Measurements from ENCODE around the gene ESR2. TPM values are rescaled to one million over a fixed set of nuclear protein-coding genes. Genes with fewer than 3 reads are reported as not detected.
"Not testable (repeated sequence)": the region's sequence is repeated elsewhere in the genome, so short reads cannot be mapped to it uniquely, and the experiment has no call there.

The ESR2 gene
- total RNA-seq, 2 donors from 2014 or later, result not detected

DNA sequence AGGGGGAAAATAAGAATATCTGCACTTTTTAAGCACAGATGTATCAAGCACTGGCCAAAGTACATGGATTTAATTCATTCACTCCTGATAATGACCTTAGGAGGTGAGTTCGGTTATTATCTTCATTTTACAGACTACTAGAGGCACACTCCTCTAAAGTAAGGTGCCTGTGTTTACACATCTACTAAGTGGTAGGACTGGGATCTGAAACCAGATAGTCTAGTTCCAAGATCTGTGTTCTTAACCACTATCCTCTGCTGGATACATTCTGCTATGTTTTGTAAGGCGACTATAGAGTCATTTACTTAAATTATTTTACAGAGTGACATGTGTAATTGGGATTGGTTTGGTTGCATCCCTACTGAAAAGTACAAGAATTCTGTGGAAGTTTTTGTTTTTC is 175.3 kb downstream of the ESR2 start:
- Histone ChIP-seq H3K36me3 (replicated peaks in 1 of 2; ENCODE audit: insufficient read depth in 1 of 2, low read depth in 2 of 2) (peaks cover 0 to 12% of the 10 kb centered on the region in 2 donors), H3K27me3 (no peaks in the 10 kb centered on the region), H3K27ac (peak overlapping the region in 3 of 4 donors; percentile 9 to 74 (median 69)), H3K4me1 (peaks cover 45% of the 10 kb centered on the region), H3K9me3 (no peaks in the 10 kb centered on the region), H3K4me3 (no peak overlapping the region)
- WGBS, 2 donors, result 63 to 66% methylated on average over 2 of the region's 2 CpGs
- intact Hi-C loops (cut with DNase I), result no loop called here
- ATAC-seq (no peak), DNase-seq (no peak)
- TF ChIP-seq POLR2A (IDR thresholded peaks at IDR 0.05), result no peak
- TF ChIP-seq, protein P1, sequence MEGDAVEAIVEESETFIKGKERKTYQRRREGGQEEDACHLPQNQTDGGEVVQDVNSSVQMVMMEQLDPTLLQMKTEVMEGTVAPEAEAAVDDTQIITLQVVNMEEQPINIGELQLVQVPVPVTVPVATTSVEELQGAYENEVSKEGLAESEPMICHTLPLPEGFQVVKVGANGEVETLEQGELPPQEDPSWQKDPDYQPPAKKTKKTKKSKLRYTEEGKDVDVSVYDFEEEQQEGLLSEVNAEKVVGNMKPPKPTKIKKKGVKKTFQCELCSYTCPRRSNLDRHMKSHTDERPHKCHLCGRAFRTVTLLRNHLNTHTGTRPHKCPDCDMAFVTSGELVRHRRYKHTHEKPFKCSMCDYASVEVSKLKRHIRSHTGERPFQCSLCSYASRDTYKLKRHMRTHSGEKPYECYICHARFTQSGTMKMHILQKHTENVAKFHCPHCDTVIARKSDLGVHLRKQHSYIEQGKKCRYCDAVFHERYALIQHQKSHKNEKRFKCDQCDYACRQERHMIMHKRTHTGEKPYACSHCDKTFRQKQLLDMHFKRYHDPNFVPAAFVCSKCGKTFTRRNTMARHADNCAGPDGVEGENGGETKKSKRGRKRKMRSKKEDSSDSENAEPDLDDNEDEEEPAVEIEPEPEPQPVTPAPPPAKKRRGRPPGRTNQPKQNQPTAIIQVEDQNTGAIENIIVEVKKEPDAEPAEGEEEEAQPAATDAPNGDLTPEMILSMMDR (IDR thresholded peaks at IDR 0.05), result no peak

- H3K27me3 ChIP-seq; intact Hi-C loops (cut with DNase I); H3K4me3 ChIP-seq; DNase-seq; H3K9me3 ChIP-seq; ATAC-seq: not testable (repeated sequence)
- Histone ChIP-seq H3K27ac (peak overlapping the region in 3 of 4 donors; percentile 9 to 74 (median 69)), H3K4me1 (peaks cover 49% of the 10 kb centered on the region), H3K36me3 (replicated peaks in 1 of 2; ENCODE audit: insufficient read depth in 1 of 2, low read depth in 2 of 2) (peaks cover 0 to 10% of the 10 kb centered on the region in 2 donors)
- WGBS, 2 donors, result 76% methylated on average over 7 of the region's 7 CpGs
- TF ChIP-seq, protein P1 (IDR thresholded peaks at IDR 0.05), result peak in 1 of 7 experiments; percentile 0
These were observed 175.8 kb downstream of the ESR2 start for GRCh38 chr14:64118403-64118742.

DNA sequence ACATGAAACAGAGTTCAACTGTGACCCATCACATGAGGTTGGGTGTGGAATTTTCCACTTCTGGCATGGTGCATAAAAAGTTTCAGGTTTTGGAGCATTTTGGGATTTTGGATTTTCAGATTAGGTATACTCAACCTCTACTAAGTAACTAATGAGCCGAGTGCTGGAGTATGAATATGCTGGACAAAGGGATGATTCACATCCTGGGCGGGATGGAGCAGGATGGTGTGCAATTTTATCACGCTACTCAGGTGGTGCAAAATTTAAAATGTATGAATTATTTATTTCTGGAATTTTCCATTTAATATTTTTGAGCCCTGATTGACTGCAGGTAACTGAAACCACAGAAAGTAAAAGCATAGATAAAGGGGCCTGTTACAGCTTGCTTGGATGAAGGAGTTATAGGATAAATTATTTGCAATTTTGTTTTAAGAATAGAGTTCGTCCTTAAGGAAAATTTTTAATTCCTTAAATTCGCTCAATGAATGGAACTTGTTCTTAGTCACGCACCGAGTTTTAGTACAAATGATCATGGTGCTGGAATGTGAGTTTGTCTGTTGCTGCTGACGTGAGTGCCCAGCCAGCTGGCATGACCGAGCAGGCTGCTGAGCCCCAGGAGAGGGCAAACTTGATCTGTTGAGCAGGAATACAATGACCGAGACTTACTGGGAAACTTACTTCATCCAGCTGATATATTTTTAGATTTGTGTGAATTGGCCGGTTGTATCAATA is 176.3 kb downstream of the ESR2 start:
- peak; percentile 90 for ATAC-seq
- 39 to 49% methylated on average over 11 of the region's 11 CpGs for WGBS, 2 donors
- no peak overlapping the region for H3K4me3 ChIP-seq

DNA sequence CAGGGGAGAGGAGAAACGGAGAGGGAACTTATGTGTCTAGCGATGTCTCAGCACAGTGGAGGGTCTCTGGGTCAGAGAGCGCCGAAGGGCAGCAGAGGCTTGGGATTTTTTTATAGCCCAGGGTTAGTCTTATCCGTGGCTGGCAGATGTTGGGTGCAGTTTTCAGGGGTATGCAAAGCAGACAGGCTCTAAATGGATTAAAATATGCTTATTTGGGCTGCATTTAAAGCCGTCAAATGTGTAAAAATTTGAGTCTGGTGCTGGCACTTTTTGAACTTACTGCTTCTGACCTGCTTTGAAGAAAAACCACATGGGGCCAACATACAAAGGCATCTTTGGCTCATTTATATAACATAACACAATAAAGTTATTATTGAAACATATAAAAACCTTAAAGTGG is 178.8 kb downstream of the ESR2 start:
- no peak overlapping the region for H3K4me3 ChIP-seq
- DNase-seq, result no peak
- intact Hi-C loops (cut with DNase I), result no loop called here
- H3K27me3 ChIP-seq, result no peaks in the 10 kb centered on the region
- WGBS, 2 donors, result 91 to 97% methylated on average over 6 of the region's 6 CpGs
- no peak for ATAC-seq
- peak overlapping the region in 1 of 4 donors; percentile 32 for H3K27ac ChIP-seq
- TF ChIP-seq, protein P1 (IDR thresholded peaks at IDR 0.05), result no peak
- TF ChIP-seq POLR2A (IDR thresholded peaks at IDR 0.05), result no peak
- H3K36me3 ChIP-seq (replicated peaks in 1 of 2; ENCODE audit: insufficient read depth in 1 of 2, low read depth in 2 of 2), result peaks cover 0 to 5% of the 10 kb centered on the region in 2 donors
- H3K4me1 ChIP-seq, result peaks cover 67% of the 10 kb centered on the region
- no peaks in the 10 kb centered on the region for H3K9me3 ChIP-seq

More for the DNA sequence above, 176.3 kb downstream of the ESR2 start:
- Histone ChIP-seq H3K4me1 (peaks cover 48% of the 10 kb centered on the region), H3K36me3 (replicated peaks in 1 of 2; ENCODE audit: insufficient read depth in 1 of 2, low read depth in 2 of 2) (peaks cover 0 to 10% of the 10 kb centered on the region in 2 donors), H3K27me3 (no peaks in the 10 kb centered on the region), H3K27ac (peak overlapping the region in 3 of 4 donors; percentile 55 to 74 (median 69)), H3K9me3 (no peaks in the 10 kb centered on the region)
- peak; percentile 74 to 84 (median 80) for DNase-seq
- intact Hi-C loops (cut with DNase I), result no loop called here
- TF ChIP-seq, protein P1 (IDR thresholded peaks at IDR 0.05), result peak in 4 of 7 experiments; percentile 18 to 27 (median 26)
- TF ChIP-seq POLR2A (IDR thresholded peaks at IDR 0.05), result no peak

GRCh38 chr14:64114796-64115195 is 179.4 kb downstream of the ESR2 start:
- 61 to 89% methylated on average over 2 to 7 of the region's 7 CpGs for WGBS, 2 donors
- H3K27me3 ChIP-seq, result no peaks in the 10 kb centered on the region
- peaks cover 0 to 5% of the 10 kb centered on the region in 2 donors for H3K36me3 ChIP-seq (replicated peaks in 1 of 2; ENCODE audit: insufficient read depth in 1 of 2, low read depth in 2 of 2)
- TF ChIP-seq, protein P1 (IDR thresholded peaks at IDR 0.05), result no peak
- no peak for TF ChIP-seq POLR2A (IDR thresholded peaks at IDR 0.05)
- no peak overlapping the region for H3K4me3 ChIP-seq
- ATAC-seq (no peak), DNase-seq (no peak)
- H3K27ac ChIP-seq, result peak overlapping the region in 1 of 4 donors; percentile 32
- H3K4me1 ChIP-seq, result peaks cover 72% of the 10 kb centered on the region
- intact Hi-C loops (cut with DNase I), result no loop called here
- no peaks in the 10 kb centered on the region for H3K9me3 ChIP-seq

Measured in body of pancreas (tissue), 4 donors.